DND-41 (cell line): ENCODE results near the gene PXDC1.

ENCODE experiments used
- ATAC-seq: fragments of 200-7000 bp; cut with Tn5 transposase; 3 replicates; pipeline ENCODE4 v1.9.1; 2021; ENCODE audit warnings: low read depth; ENCODE audit not compliant: insufficient read depth
- DNase-seq: peaks from one replicate; pipeline ENCODE4 v3.0.0-alpha.2; 2020
- H2AFZ ChIP-seq: 2 replicates; pipeline ENCODE4 v1.6.0; 2012; ENCODE audit warnings: low read depth, low read length
- H3K27ac ChIP-seq: 2 replicates; pipeline ENCODE4 v1.5.1; 2012; ENCODE audit warnings: low read length, inconsistent platforms
- H3K27me3 ChIP-seq: fragments of 200-600 bp; sonication (generic); 2 replicates; pipeline ENCODE4 v1.6.0; 2012; ENCODE audit warnings: low read length, mild to moderate bottlenecking, inconsistent platforms; ENCODE audit not compliant: insufficient read depth, poor library complexity
- H3K36me3 ChIP-seq: 2 replicates; pipeline ENCODE4 v1.5.1; 2012; ENCODE audit warnings: low read length, inconsistent platforms; ENCODE audit not compliant: insufficient read depth
- H3K4me1 ChIP-seq: 2 replicates; pipeline ENCODE4 v1.5.1; 2012; ENCODE audit warnings: mild to moderate bottlenecking, low read length; ENCODE audit not compliant: insufficient read depth
- H3K4me2 ChIP-seq: 2 replicates; pipeline ENCODE4 v1.6.0; 2012; ENCODE audit warnings: mild to moderate bottlenecking, moderate library complexity, low read length, inconsistent platforms; ENCODE audit not compliant: insufficient read depth
- H3K4me3 ChIP-seq, 2 experiments: fragments of 200-600 bp in 1 of 2; shearing (Covaris generic) in 1 of 2; 2 replicates each; pipeline ENCODE4 v1.5.1; 2012 to 2016; ENCODE audit warnings: inconsistent platforms in 2 of 2, low read length in 2 of 2, mild to moderate bottlenecking in 2 of 2, low read depth in 1 of 2, moderate library complexity in 1 of 2
- H3K79me2 ChIP-seq: 2 replicates; pipeline ENCODE4 v1.6.0; 2012; ENCODE audit warnings: low read length, inconsistent platforms; ENCODE audit not compliant: insufficient read depth
- H3K9ac ChIP-seq: 2 replicates; pipeline ENCODE4 v1.6.0; 2012; ENCODE audit warnings: low read depth, mild to moderate bottlenecking, inconsistent platforms, low read length, moderate library complexity
- H3K9me3 ChIP-seq: 2 replicates; pipeline ENCODE4 v1.5.1; 2012; ENCODE audit warnings: low read length, moderate library complexity, mild to moderate bottlenecking, inconsistent platforms; ENCODE audit not compliant: insufficient read depth, severe bottlenecking
- H4K20me1 ChIP-seq: 2 replicates; pipeline ENCODE4 v1.6.0; 2012; ENCODE audit warnings: low read length; ENCODE audit not compliant: insufficient read depth
- CTCF ChIP-seq: IDR thresholded peaks from 2 replicates; pipeline ENCODE4 v1.5.1; 2012; ENCODE audit warnings: borderline replicate concordance, low read length, moderate library complexity, mild to moderate bottlenecking; ENCODE audit not compliant: poor library complexity, severe bottlenecking; ENCODE audit errors: extremely low read depth
- EZH2 ChIP-seq: IDR thresholded peaks from 3 replicates; pipeline ENCODE4 v1.6.1; 2012; ENCODE audit warnings: borderline replicate concordance, low read depth, mild to moderate bottlenecking, moderate library complexity, low read length, inconsistent platforms; ENCODE audit not compliant: severe bottlenecking

PXDC1 gene

GRCh38 chr6:3795836-3796718, 44.6 kb upstream of the PXDC1 start:
- Histone ChIP-seq H3K9ac (no peak overlapping the region), H3K4me2 (no peak overlapping the region), H4K20me1 (no peaks in the 10 kb centered on the region), H3K36me3 (no peaks in the 10 kb centered on the region), H3K4me3 (no peak overlapping the region), H3K79me2 (no peaks in the 10 kb centered on the region), H3K4me1 (no peaks in the 10 kb centered on the region), H2AFZ (no peak overlapping the region), H3K27ac (no peak overlapping the region), H3K9me3 (no peaks in the 10 kb centered on the region), H3K27me3 (peaks cover 20% of the 10 kb centered on the region)
- ATAC-seq (no peak), DNase-seq (no peak)
- TF ChIP-seq CTCF (no peak), EZH2 (no peak)

GRCh38 chr6:3794092-3794491, 42.6 kb upstream of the PXDC1 start:
- H3K4me1 ChIP-seq = no peaks in the 10 kb centered on the region
- H3K9ac ChIP-seq = no peak overlapping the region
- no peaks in the 10 kb centered on the region for H3K9me3 ChIP-seq
- no peaks in the 10 kb centered on the region for H3K79me2 ChIP-seq
- peaks cover 12% of the 10 kb centered on the region for H3K27me3 ChIP-seq
- H2AFZ ChIP-seq = no peak overlapping the region
- no peak for DNase-seq
- ATAC-seq = no peak
- H3K4me3 ChIP-seq = no peak overlapping the region
- no peak overlapping the region for H3K27ac ChIP-seq
- no peak for TF ChIP-seq EZH2
- TF ChIP-seq CTCF = no peak
- no peak overlapping the region for H3K4me2 ChIP-seq
- H3K36me3 ChIP-seq = no peaks in the 10 kb centered on the region
- no peaks in the 10 kb centered on the region for H4K20me1 ChIP-seq

GRCh38 chr6:3793545-3793944, 42.0 kb upstream of the PXDC1 start:
- no peaks in the 10 kb centered on the region for H3K9me3 ChIP-seq
- H3K4me3 ChIP-seq = no peak overlapping the region
- DNase-seq (no peak), ATAC-seq (no peak)
- no peaks in the 10 kb centered on the region for H3K79me2 ChIP-seq
- H4K20me1 ChIP-seq = no peaks in the 10 kb centered on the region
- H3K4me2 ChIP-seq = no peak overlapping the region
- H3K9ac ChIP-seq = no peak overlapping the region
- H3K4me1 ChIP-seq = no peaks in the 10 kb centered on the region
- H2AFZ ChIP-seq = no peak overlapping the region
- no peak overlapping the region for H3K27ac ChIP-seq
- no peaks in the 10 kb centered on the region for H3K36me3 ChIP-seq
- H3K27me3 ChIP-seq = peaks cover 12% of the 10 kb centered on the region
- TF ChIP-seq CTCF (no peak), EZH2 (no peak)
